ENCODE measurements around the gene FYCO1.

The FYCO1 gene

DNA sequence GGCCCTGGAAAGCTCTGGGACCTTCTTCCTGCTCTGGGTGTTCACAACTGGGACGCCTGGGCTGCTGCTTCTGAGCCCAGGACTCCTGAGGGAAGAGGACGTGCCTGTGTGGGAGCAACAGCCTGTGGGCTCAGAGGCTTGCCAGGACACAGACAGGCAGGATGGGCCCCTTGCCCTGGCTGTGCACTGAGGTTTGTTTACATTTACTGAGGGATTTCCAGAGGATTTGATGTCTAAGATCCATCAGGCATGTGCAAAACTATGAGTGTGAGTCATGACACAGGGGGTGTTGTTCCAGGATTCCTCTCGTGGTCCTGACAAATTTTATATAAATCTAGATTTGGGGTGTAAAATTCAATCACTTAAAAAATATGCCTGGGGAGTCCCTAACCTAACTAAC lies 98.7 kb downstream of the FYCO1 start:
- TF ChIP-seq CTCF (IDR thresholded peaks at IDR 0.05; ENCODE audit: extremely low read depth, insufficient read depth, missing control alignments): no peak
- no peak for DNase-seq (ENCODE audit: low spot score)
- in situ Hi-C loops (cut with MboI; ENCODE audit: low pct_unique_long_range_greater_than_20kb, low sequenced_read_pairs, unreplicated experiment): no loop called here

DNA sequence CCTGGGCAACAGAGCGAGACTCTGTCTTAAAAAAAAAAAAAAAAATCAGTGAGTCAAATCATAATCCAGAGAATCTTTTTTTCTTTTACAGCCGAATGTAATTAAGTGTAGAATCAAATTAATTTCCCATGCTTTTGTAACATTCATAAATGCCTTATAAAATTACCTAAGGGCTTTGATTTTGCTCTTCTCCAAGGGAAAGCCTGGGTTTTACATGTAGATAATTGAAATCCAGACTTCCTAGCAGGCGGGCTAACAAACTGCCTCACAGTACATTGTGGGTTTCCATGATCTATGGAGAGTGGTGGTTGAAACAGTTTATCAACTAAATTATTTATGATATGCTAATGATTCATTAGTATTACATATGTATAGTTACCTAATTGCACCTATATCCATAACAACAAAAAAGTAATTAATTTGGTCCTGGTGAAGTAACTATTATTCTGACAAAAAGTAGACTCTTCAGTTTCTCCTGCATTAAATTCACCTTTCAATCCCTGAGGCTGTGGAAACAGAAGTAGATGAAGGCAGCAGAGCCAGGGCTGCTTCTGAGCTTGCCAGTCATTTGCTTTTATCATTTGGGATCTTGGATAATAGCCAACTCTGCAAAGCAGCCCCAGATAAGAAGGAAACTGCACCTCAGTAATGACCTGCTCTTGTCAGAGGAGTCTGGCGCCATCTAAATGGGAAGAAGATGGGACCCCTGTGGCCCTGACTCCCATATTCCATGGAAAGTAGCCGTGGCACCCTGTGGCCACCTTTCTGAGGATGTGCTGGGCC lies 99.7 kb downstream of the FYCO1 start:
- in situ Hi-C loops (cut with MboI; ENCODE audit: low pct_unique_long_range_greater_than_20kb, low sequenced_read_pairs, unreplicated experiment): no loop called here
- TF ChIP-seq CTCF (IDR thresholded peaks at IDR 0.05; ENCODE audit: extremely low read depth, insufficient read depth, missing control alignments): no peak
- DNase-seq (ENCODE audit: low spot score): no peak

GRCh38 chr3:45894015-45894414 lies 101.6 kb downstream of the FYCO1 start:
- no peak for TF ChIP-seq CTCF (IDR thresholded peaks at IDR 0.05; ENCODE audit: extremely low read depth, insufficient read depth, missing control alignments)
- DNase-seq (ENCODE audit: low spot score): no peak
- in situ Hi-C loops (cut with MboI; ENCODE audit: low pct_unique_long_range_greater_than_20kb, low sequenced_read_pairs, unreplicated experiment): no loop called here

- in situ Hi-C loops (cut with MboI; ENCODE audit: low pct_unique_long_range_greater_than_20kb, low sequenced_read_pairs, unreplicated experiment): no loop called here
- no peak for DNase-seq (ENCODE audit: low spot score)
- no peak for TF ChIP-seq CTCF (IDR thresholded peaks at IDR 0.05; ENCODE audit: extremely low read depth, insufficient read depth, missing control alignments)
Observed at GRCh38 chr3:45892161-45892560, 103.5 kb downstream of the FYCO1 start.

DNA sequence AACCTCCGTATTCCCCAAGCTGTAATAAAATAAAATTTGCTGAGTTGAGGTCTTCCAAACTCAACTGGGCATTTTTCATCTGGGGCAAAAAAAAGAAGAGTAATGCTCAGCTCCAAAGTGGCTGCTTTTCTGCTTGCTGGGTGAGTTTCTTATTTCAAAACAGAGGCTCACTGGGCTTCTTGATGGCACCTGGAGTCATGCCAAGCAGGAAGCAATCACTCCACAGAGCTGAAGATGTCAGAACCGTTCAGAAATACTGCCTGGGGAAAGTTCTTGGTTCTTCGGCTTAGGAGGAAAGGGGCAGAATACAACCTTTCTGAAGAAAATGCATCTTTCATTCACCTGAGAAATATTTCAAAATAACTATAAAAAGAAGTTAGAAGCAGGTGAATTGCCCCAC lies 105.2 kb downstream of the FYCO1 start:
- DNase-seq (ENCODE audit: low spot score): no peak
- in situ Hi-C loops (cut with MboI; ENCODE audit: low pct_unique_long_range_greater_than_20kb, low sequenced_read_pairs, unreplicated experiment): no loop called here

GRCh38 chr3:45889337-45889736 lies 106.3 kb downstream of the FYCO1 start:
- no peak for TF ChIP-seq CTCF (IDR thresholded peaks at IDR 0.05; ENCODE audit: extremely low read depth, insufficient read depth, missing control alignments)
- DNase-seq (ENCODE audit: low spot score): peak; percentile 43
- in situ Hi-C loops (cut with MboI; ENCODE audit: low pct_unique_long_range_greater_than_20kb, low sequenced_read_pairs, unreplicated experiment): no loop called here

More for the DNA sequence above, 105.2 kb downstream of the FYCO1 start:
- no peak for TF ChIP-seq CTCF (IDR thresholded peaks at IDR 0.05; ENCODE audit: extremely low read depth, insufficient read depth, missing control alignments)

Data from GM13977 (cell line).